OCI-LY3 (cell line): ENCODE data around the gene TMEM51.

Source experiments
- H2AFZ ChIP-seq: fragments of 200-600, 300-600 bp; shearing (Covaris generic); 2 replicates; pipeline ENCODE4 v1.6.0; 2014; ENCODE audit warnings: antibody characterized with exemption, low read depth, low read length
- H3K27ac ChIP-seq: fragments of 200-600, 300-600 bp; sonication (generic); 2 replicates; pipeline ENCODE4 v1.5.1; 2014; ENCODE audit warnings: mild to moderate bottlenecking, low read length, moderate library complexity, mixed read lengths
- H3K27me3 ChIP-seq: fragments of 200-600, 300-600 bp; sonication (generic); 2 replicates; pipeline ENCODE4 v1.6.1; 2014; ENCODE audit warnings: low read depth, low read length, mixed read lengths
- H3K36me3 ChIP-seq: fragments of 200-600, 300-600 bp; sonication (generic); replicated peaks from 2 replicates; pipeline ENCODE3; 2014; ENCODE audit warnings: low read depth, low read length, mixed read lengths
- H3K4me1 ChIP-seq: fragments of 300-600, 200-600 bp; sonication (generic); 2 replicates; pipeline ENCODE4 v1.6.1; 2014; ENCODE audit warnings: low read length, mixed read lengths
- H3K4me2 ChIP-seq: fragments of 200-600, 300-600 bp; sonication (generic); 2 replicates; pipeline ENCODE4 v1.6.1; 2014; ENCODE audit warnings: low read length, mixed read lengths
- H3K4me3 ChIP-seq: fragments of 300-600, 200-600 bp; sonication (generic); 2 replicates; pipeline ENCODE4 v1.5.1; 2014; ENCODE audit warnings: antibody characterized with exemption, mild to moderate bottlenecking, low read length, moderate library complexity
- H3K79me2 ChIP-seq: fragments of 300-600, 200-600 bp; shearing (Covaris generic); 2 replicates; pipeline ENCODE4 v1.6.1; 2014; ENCODE audit warnings: mild to moderate bottlenecking, low read length, mixed read lengths
- H3K9ac ChIP-seq: fragments of 300-600, 200-600 bp; shearing (Covaris generic); 2 replicates; pipeline ENCODE4 v1.6.0; 2014; ENCODE audit warnings: mild to moderate bottlenecking, low read length, moderate library complexity
- H3K9me3 ChIP-seq: fragments of 200-600, 300-600 bp; shearing (Covaris generic); 2 replicates; pipeline ENCODE4 v1.6.1; 2014; ENCODE audit warnings: low read length, mixed read lengths; ENCODE audit not compliant: insufficient read depth
- H4K20me1 ChIP-seq: fragments of 200-600, 300-600 bp; sonication (generic); 2 replicates; pipeline ENCODE4 v1.6.1; 2016; ENCODE audit warnings: low read length, mixed read lengths; ENCODE audit not compliant: insufficient read depth
- CTCF ChIP-seq: fragments of 200-600, 300-600 bp; sonication (generic); IDR thresholded peaks from 2 replicates; pipeline ENCODE4 v1.5.1; 2014; ENCODE audit warnings: antibody characterized with exemption, low read length, low read depth
- EZH2phosphoT487 ChIP-seq: fragments of 200-600 bp; shearing (Covaris generic); IDR thresholded peaks from 2 replicates; pipeline ENCODE4 v1.6.1; 2018; ENCODE audit warnings: antibody characterized with exemption, mixed run types, low read depth

Gene TMEM51

DNA sequence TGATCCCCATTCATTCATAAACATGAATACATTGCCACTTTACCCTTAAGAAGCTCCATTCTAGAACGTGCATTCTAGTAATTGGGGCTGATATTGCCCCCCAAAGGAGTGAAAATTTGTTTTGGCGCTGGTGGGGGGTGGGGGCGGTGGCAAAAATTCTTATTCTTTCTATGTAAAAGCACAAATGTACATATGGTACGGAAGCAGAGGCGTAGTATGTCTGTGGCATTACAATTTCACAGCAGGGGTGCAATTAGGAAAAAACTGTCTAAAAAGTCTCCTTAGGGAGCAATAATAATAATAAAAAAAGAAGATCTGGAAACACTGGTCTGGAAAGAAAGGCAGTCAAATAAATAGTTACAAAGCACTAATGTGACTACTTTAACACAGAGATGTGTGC is 40.4 kb upstream of the TMEM51 start:
- Histone ChIP-seq H3K36me3 (no peaks in the 10 kb centered on the region), H2AFZ (no peak overlapping the region), H3K9ac (no peak overlapping the region), H3K4me2 (no peak overlapping the region), H3K27ac (no peak overlapping the region), H3K4me1 (peaks cover 8% of the 10 kb centered on the region), H3K27me3 (no peaks in the 10 kb centered on the region), H4K20me1 (no peaks in the 10 kb centered on the region), H3K9me3 (no peaks in the 10 kb centered on the region), H3K4me3 (no peak overlapping the region), H3K79me2 (no peaks in the 10 kb centered on the region)
- no peak for TF ChIP-seq EZH2phosphoT487
- TF ChIP-seq CTCF: no peak

DNA sequence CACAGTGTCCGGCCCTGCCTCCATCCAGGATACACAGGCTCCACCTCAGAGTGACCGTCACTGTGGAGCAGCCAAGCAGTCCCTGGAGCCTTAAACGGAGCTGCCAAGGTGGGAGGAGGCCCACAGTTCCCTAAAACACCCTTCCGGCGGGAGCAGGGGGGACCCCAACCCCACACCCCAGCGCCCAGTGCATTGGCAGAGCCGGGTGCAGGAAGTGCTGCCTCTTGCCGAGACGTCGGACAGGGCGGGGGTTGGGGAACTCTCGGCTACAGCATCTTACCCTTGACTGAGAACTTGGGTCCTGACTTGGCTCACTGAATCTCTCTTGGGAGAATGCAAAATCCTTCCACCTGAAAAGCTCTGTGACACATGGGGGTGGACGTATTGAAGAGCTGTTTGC is 38.7 kb upstream of the TMEM51 start:
- H2AFZ ChIP-seq: no peak overlapping the region
- no peaks in the 10 kb centered on the region for H4K20me1 ChIP-seq
- TF ChIP-seq EZH2phosphoT487: no peak
- TF ChIP-seq CTCF: no peak
- no peaks in the 10 kb centered on the region for H3K79me2 ChIP-seq
- no peaks in the 10 kb centered on the region for H3K9me3 ChIP-seq
- H3K4me2 ChIP-seq: no peak overlapping the region
- no peak overlapping the region for H3K27ac ChIP-seq
- H3K27me3 ChIP-seq: no peaks in the 10 kb centered on the region
- H3K9ac ChIP-seq: no peak overlapping the region
- H3K36me3 ChIP-seq: no peaks in the 10 kb centered on the region
- H3K4me3 ChIP-seq: no peak overlapping the region
- H3K4me1 ChIP-seq: peaks cover 8% of the 10 kb centered on the region

DNA sequence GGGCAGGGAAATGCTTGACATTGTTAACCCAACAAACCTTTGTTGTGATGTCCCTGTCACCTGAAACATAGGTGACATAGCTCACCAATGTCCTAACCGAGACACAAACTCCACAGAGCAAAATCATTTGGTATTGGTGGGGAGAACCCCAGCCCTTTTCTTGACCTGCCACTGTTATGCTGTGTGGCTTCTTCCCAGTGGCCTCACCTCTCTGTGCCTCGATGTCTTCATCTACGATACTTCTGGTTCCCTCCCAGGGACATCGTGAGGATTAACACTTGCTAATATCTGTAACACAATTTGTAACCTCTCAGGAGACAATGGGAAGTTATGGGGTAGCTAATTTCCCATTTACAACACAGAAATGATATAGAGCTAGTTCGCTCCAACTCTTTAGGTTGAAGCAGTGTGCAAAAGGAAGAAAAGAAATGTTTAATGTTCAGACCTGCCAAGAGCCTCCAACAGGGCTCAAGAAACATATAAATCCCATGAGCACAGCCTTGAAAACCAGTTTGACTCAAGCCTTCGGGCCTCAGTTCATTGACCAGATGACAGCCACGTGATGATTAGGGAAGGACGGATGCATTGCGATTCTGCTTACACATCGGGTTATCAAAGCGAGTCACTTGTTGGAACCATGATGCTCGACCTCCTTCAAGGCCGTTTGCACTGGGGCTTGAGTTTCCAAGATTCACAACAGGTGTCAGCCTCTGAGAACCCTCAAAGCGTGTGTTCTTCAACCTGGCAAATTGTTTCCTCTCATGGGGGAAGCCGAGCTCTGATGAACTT is 37.8 kb upstream of the TMEM51 start:
- Histone ChIP-seq H3K4me2 (no peak overlapping the region), H3K79me2 (no peaks in the 10 kb centered on the region), H3K4me1 (peaks cover 8% of the 10 kb centered on the region), H3K27ac (no peak overlapping the region), H3K36me3 (no peaks in the 10 kb centered on the region), H2AFZ (no peak overlapping the region), H3K9me3 (no peaks in the 10 kb centered on the region), H3K27me3 (no peaks in the 10 kb centered on the region), H4K20me1 (no peaks in the 10 kb centered on the region), H3K4me3 (no peak overlapping the region), H3K9ac (no peak overlapping the region)
- TF ChIP-seq CTCF (no peak), EZH2phosphoT487 (no peak)

- Histone ChIP-seq H3K4me3 (no peak overlapping the region), H3K79me2 (no peaks in the 10 kb centered on the region), H3K27ac (no peak overlapping the region), H3K9ac (no peak overlapping the region), H3K4me1 (peaks cover 4% of the 10 kb centered on the region), H3K9me3 (no peaks in the 10 kb centered on the region), H2AFZ (no peak overlapping the region), H3K27me3 (no peaks in the 10 kb centered on the region), H3K4me2 (no peak overlapping the region), H3K36me3 (no peaks in the 10 kb centered on the region), H4K20me1 (no peaks in the 10 kb centered on the region)
- TF ChIP-seq EZH2phosphoT487 (no peak), CTCF (no peak)
Measured at GRCh38 chr1:15116966-15117365, 36.6 kb upstream of the TMEM51 start.
